Measurements from ENCODE around the gene GFOD2.
A peak's percentile ranks its signal among the peaks of the same experiment; 100 is the strongest.

Gene GFOD2

DNA sequence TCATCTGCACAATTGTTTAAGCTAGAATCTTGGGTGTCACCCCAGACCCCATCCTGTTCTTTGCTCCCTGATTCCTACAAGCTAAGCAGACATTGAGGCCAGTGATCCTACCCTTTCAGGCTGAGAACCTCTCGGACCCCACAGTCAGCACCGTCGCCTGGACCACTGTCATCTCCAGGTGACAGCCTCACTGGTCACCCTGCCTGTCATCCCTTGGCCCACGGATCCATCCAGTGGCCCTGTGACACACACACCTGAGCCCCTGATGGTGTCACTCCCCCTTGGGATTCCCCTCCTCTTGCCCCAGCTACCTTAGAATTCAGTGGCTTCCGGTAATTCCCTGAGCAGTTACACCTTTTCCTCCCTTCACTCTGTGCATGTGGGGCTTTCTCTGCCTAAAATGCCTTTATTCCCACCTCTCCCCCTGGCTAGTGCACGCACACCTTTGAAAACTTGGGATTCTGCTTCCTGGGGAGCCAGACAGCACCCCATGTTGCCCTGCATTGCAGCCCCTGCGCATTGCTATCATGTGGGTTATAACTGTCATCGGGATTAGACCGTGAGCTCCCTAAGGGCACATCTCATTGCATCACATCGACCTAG, 49.5 kb downstream of the GFOD2 start:
- DNase-seq (ENCODE audit: low spot score): no peak

DNA sequence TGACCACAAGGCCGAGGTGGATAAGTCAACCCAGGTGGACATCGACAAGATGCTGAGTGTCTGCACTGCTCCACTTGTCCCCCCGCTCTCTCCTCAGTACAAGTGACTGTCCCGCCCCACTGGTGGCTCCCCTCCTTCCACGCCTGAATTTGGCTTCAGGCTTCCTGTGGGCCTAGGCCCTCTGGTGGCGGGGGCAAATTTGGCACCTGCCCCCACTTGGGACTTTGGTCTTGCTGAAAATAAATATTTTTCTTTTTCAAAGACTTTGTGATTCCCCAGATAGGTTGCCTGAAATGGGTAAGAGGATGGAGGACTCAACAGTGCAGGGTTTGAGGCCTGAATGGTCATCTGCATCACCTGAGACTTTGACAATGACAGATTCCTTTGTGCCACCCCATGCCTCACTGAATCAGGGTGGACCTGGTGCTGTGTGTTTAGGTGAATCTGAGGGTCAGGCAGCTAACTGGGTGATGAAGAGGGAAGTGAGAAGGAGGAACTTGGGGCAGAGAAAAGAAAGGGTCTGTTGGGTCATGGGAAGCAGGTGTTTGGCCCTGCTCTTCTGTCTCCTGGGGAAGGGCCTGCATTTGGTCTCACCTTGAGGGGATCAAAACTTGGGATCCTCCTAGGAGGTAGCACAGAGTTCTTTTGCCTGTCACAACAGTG, 50.5 kb downstream of the GFOD2 start:
- no peak for DNase-seq (ENCODE audit: low spot score)

DNA sequence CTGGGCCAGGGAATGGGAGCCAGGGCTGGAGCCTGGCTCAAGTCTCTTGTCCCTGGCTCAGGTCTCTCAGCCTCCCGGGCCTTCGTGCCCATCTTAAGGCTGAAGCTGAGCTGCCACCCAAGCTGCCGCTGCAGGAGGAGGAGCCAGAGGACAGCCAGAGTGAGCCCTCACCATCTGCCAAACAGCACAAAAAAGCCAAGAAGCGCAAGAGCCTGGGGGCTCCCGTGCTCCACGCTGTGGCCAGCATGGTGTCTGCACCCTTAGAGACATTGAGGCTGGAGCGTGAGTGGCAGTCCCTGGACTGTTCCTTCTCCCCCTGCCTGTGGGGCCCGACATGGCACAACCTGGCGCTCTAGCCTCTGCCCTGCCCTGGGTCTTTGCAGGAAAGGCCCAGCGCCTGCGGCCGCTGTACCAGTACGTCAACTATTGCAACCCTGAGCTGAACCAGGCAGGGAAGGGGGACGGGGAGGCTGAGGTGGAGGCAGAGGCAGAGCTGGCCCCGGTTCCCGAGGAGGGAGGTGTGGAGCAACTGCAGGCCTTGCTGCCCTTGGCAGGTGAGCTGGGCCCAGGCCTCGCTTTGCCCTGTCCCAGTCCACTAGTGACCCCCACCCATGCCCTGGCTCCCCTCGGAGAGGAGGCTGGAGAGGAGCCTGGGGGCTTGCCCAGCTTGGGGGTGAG, 51.2 kb downstream of the GFOD2 start:
- peak; percentile 84 for DNase-seq (ENCODE audit: low spot score)

DNA sequence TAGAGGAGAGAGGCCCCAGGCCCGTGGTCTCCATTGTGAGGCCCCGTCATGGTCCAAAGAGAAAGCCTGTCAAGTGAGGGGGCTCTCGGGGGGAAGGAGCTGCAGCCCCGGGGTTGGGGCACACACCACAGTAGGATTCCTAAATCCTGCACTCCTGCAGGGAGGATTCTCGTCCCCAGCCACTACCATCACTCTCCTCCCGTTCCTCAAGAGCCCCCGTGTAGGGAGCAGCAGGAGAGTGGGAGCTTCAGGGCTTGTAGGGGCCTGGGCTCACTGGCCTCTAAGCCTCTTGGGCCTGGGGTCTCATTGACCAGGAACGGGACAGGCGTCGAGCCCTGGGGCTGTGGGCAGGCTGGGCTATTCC, 51.7 kb downstream of the GFOD2 start:
- DNase-seq (ENCODE audit: low spot score): no peak

DNA sequence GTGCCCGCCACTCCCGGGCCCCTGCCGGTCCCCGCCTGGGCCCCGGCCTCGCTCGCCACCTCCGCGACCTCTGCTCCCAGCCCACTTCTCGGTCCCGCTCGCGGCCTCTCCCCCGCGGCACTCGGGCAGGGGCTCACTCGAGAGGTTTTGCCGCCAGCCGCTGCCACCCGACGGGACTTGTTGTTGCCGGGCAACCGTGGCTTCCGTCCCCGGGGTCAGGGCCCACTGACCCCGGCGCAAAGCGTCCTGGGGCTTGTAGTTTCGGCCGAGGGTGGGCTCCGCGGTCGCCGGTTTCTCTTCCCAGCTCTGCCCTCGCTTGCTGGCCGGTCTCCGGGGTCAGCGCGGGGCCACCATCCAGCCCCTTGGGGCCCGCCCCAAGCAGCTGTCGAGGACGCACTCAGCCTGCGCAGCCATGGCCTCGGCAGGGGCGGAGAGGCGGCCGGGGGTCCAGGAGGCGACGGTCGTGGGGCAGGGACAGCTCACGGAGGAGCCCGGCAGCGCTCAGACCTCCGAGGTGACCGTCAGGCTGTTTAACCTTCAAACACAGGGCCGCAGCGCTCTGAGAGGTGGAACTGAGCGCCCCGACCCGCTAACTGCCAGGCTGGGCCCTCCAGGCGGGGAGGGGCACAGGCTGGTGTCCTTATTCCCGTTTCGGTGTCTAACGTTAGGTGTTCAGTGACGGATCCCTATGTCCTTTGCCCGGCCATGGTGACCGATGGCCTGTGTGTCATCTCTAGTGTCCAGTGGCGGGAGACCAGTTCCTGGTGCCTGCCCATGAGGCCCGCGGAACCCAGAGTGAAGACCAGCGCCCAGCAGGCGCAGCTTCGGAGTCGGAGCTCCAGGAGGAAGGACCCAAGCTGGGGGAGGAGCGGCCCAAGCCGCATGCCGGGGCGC, 52.3 kb downstream of the GFOD2 start, which contains the start of the genes C16orf86 and ENKD1:
TSS of gene C16orf86 (plus strand) at position 256 of the 894 bp plus-strand sequence. CDS start at position 413, 157 bp downstream.
TSS of gene ENKD1 (minus strand) at position 192 of the 894 bp plus-strand sequence. CDS start 308 bp downstream, outside the sequence.
- peak; percentile 86 for DNase-seq (ENCODE audit: low spot score)

DNA sequence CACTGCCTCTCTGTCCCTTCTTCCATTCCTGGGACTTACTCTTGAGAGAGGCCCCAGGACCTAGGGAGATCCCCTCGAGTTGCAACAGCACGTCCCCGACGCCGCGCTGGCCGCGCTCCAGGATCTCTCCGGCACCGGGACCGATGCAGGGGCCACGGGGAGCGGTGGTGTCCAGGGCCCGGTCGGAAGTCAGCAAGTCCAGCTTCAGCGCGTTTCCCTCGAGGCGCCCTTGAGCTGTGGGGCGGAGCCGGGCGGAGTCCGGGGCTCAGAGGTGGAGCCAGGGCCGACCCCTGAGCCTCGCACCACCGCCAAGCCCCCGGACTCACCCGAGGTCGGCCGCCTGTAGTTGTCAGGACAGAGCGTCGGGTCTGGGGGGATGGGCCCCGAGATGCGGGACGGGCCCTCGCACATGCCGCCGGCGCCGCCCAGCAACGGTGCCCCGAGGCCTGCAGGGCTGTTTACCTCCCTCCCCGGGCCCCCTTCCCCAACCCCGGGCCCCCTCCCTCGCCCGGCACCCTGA, 53.0 kb downstream of the GFOD2 start:
- DNase-seq (ENCODE audit: low spot score): no peak

DNA sequence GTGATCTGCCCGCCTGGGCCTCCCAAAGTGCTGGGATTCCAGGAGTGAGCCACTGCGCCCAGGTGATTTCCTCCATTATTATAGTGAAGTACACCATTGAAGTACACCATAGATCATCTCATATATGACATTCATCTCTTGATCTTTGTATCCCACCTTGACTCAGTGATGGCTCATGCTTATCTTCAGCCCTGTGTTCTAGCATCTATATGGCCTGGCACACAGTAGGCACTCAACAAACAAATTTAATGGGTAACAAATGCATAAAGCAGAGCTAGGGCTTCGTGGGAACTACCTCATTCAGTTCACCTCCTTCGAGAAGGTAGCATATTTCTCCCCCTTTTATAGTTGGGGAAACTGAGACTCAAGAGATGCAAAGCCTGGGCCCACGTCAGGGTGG, 53.5 kb downstream of the GFOD2 start:
- DNase-seq (ENCODE audit: low spot score): no peak

DNA sequence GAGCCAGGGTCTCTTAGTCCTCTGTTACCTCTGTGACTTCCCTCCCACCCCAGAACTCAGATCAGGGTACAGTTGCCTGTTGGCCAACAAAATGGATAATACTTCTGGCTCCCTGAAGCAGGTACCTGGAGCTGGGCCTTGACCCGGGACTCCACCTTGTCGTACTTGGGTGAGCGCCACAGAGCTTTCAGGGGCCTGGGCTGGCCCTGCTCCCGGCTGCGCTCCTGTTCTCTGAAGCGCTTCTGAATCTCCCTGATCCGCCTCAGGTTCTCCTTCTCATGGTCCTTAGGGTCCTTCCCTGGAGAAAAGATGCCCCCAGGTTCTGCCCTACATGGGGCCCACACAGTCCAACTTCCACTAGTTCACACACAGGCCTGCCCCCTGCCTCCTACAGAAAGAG, 54.2 kb downstream of the GFOD2 start:
- no peak for DNase-seq (ENCODE audit: low spot score)

DNA sequence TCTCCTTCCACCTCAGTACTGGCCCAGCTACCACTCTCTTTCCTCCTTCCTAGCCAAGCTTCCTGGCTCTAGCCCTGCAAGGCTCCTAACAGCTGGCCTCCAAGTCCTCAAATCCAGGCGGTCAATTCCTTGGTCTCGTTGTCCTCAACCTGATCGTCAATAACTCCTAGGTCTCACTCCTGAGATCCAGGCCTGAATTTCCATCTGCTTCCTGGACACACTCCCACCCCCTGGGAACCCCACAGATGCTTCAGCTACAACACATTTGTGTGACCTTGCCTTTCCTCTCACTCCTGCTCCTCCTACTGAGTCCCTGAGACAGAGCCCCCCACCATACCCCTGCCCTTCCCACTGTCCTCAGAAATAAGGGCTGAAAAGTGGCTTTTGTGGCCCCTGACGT, 54.9 kb downstream of the GFOD2 start:
- no peak for DNase-seq (ENCODE audit: low spot score)

DNA sequence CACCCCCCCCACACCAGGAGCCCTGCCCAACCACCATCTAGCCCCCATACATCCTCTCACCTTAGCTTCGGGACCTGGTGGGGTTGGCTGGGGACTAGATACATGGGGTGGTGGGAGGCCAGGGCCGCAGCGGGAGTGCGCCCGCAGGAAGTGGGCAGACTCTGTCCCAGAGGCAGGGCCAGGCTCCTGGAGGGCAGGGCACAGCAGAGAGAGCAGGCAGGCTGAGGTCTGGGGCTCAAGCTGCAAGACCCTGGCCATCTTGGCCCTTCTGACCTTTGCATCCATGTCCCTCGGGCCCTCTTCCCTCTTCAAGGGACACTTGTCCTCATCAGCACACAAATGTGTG, 55.3 kb downstream of the GFOD2 start:
- no peak for DNase-seq (ENCODE audit: low spot score)

DNA sequence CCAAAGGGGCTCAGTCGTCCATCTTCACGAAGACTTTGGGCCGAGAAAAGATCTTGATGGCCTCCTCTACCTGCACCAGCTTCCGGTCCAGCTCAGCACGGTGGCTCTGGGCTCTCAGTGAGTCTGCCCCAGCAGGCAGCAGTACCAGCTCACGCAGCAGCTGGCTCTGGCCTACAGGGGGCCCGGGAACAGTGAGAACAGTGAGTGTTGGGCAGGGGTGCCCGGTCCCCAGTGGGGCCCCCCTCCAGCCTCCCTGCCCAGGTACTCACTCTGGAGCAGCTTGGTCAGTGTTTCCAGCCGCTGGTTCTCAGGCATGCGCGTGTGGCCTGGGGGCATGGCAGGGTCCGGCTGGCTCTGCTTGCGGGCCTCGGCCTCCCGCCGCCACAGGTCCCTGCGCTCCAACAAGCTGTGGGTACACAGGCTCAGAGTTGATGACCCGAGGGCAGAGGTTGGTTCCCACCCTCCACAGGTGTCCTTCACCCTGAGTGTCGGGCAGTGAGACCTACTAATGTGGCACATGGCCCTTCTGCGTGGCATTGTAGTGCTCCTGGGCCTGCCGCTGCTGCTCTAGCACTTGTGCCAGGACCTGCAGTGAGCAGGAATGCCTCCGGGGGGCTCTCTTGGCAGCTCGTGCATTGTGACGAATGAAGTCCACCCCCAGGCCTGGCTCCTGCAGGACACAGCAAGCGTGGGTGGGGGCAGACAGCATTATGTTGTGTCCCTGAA, 55.8 kb downstream of the GFOD2 start:
- no peak for DNase-seq (ENCODE audit: low spot score)

DNA sequence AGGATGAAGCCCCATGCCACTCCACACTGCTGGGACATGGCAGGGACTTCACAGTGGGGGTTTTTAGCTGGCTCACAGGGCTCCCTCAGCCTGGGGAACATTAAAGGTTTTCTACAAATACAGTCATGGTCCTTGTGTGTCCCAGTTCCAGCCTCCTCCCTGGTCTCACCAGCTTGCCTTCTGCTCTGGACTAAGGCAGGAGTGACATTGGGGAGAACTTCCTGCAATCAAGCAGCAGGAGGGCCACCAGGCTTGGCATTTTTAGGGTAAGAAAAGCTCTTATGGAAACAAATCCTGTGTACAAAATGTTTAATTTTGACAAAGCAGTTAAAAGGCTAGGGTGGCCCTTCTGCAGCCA, 56.5 kb downstream of the GFOD2 start:
- DNase-seq (ENCODE audit: low spot score): no peak

DNA sequence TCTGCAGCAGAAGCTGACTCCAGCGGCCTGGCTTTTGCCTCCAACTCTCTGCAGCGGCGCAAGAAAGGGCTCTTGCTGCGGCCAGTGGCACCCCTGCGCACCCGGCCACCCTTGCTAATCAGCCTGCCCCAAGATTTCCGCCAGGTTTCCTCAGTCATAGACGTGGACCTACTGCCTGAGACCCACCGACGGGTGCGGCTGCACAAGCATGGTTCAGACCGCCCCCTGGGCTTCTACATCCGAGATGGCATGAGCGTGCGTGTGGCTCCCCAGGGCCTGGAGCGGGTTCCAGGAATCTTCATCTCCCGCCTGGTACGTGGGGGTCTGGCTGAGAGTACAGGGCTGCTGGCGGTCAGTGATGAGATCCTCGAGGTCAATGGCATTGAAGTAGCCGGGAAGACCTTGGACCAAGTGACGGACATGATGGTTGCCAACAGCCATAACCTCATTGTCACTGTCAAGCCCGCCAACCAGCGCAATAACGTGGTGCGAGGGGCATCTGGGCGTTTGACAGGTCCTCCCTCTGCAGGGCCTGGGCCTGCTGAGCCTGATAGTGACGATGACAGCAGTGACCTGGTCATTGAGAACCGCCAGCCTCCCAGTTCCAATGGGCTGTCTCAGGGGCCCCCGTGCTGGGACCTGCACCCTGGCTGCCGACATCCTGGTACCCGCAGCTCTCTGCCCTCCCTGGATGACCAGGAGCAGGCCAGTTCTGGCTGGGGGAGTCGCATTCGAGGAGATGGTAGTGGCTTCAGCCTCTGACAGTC, 57.0 kb downstream of the GFOD2 start:
- no peak for DNase-seq (ENCODE audit: low spot score)

DNA sequence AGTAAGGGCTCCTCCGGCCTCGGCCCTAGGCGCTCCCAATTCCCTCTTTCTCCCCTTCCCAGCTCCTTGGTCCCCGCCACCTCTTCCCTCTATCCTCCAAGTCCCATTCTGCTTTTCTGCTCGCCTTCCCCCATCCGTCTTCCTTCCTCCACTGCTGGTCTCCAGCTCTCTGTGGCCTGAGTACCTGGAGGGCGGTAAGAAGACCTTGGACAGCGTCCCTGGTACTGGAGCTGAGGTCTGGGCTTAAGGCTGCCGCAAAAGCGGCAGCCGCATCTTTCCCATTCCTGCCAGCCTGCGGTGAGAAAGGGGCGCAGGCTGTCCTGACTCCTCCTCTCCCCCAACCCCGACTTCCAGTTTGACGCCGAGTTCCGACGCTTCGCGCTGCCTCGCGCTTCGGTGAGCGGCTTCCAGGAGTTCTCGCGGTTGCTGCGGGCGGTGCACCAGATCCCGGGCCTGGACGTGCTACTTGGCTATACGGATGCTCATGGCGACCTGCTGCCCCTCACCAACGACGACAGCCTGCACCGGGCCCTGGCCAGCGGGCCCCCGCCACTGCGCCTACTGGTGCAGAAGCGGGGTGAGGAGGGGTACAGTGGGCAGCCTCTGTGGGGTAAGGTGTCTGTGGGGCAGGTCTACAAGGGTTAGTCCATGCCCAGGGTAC, 57.9 kb downstream of the GFOD2 start:
- DNase-seq (ENCODE audit: low spot score): no peak

DNA sequence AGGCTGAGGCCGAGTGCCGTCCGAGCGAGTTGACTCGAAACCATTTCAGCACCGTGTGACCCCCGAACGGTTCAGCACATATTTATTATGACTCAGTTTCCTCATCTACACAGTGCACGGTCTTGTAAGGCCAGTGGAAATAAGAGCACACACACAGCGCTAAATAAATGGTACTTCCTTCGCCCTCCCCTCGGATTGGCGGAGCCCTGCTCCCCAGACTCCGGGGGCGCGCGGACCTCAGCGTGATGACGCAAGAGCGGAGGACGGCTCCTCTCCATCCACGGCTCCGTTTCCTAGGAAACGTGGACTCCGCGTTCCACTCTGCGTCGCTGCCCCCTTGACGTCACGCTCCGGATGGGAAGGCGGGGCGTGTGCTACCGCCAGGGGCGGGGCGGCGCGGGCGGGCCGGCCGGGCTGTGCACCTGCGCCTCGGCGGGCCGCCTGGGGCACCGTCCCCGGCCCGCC, 58.5 kb downstream of the GFOD2 start, which contains the start of gene PARD6A:
TSS of gene PARD6A (plus strand) at position 397 of the 465 bp plus-strand sequence. CDS start 79 bp downstream, outside the sequence.
- DNase-seq (ENCODE audit: low spot score): peak; percentile 93

DNA sequence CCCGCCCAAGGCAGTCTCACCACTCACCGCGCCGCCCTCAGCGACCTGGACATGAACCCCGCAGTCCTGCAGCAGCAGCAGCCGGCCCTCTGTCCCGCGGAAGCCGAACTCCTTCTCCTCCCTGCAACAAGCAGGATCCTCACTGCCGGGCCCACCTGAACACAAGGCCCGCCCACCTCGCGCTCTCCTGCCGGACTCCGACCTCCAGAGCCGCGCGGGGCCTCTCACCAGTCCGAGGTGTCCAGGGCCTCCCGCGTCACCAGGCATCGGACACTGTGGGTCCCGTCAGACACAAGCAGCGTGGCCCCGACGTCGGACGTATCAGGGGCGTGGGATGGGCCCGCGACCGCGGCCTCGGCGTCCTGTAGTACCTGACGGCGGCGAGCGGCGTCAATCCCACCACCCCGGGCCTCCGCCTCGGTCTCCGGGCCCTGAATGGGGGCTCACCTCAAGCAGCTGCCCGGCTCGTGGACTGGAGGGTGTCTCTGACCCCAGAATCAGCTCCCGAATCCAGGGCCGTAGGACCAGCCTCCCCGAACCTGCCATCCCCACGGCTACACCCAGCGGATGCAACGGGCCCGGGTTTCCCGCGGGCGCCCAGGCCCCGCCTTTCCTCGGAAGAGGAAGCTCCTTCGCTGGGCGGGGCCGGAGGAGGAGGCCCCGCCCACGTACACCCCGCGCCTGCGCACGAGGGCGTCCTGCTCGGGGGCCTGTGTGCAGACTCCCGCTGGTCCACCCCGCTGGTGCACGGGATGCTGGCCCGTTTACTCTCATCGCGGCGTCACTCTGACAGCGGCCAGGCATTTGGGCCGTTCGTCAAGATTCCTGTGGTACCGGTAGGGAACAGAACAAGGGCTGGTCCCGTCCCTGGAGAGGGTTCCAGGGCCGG, 59.2 kb downstream of the GFOD2 start, which contains the start of gene ACD:
TSS of gene ACD (minus strand) at position 586 of the 889 bp plus-strand sequence. CDS start at position 546, 40 bp downstream.
- peak; percentile 96 for DNase-seq (ENCODE audit: low spot score)

DNA sequence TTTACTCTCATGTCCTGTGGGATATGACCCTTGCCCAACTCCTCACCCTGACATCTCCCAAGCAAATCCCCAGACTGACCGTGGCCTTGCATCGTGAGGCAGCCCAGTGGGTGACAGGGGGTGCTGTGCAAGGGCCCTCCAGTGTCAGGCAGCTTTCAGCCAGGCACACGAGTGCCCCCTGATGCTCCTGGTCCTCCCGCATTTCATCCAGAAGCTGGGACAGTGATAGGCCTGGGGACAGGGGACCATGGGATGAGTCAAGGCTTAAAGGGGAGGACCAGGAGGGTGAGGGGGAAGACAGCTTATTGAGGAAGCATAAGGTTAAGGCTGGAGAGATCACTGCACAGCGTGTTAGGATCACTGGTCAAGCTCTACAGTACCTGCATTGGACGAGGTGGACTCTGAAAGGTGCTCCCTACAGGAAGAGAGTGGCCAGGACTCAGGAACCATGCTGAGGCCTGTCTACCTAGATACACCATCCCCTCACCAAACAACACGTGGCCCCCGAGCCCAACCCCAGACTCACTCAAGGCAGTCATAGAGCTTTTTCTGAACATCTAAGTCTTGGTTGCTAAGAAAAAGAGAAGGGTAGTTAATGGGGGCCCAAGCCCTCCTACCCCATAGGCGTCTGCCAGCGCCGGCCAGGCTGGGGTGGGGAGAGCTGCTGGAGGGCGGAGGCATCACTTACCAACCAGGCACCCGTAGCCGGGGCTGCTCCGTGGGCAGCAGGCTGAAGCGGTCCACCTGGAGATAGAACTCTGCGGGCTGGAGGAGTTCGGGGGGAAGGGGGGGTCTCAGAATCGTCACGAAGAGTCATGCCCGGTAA, 60.1 kb downstream of the GFOD2 start:
- no peak for DNase-seq (ENCODE audit: low spot score)
